GM21576 (cell line): ENCODE results near the gene AMPH.
"Not testable (repeated sequence)": the region's sequence is repeated elsewhere in the genome, so short reads cannot be mapped to it uniquely, and the experiment has no call there.

ENCODE experiments used
- ATAC-seq: cut with Tn5 transposase; IDR thresholded peaks from one replicate; pipeline ENCODE4 v1.9.1; 2021; ENCODE audit warnings: mild to moderate bottlenecking, moderate library complexity; ENCODE audit not compliant: unreplicated experiment

The AMPH gene

GRCh38 chr7:38629651-38630510, 1.3 kb downstream of the AMPH start:
- no peak for ATAC-seq

- no peak for ATAC-seq
Measured at GRCh38 chr7:38628630-38629385, 2.4 kb downstream of the AMPH start.

- ATAC-seq: no peak
Measured at GRCh38 chr7:38625866-38626265, 5.3 kb downstream of the AMPH start.

GRCh38 chr7:38615665-38616064, 15.5 kb downstream of the AMPH start:
- no peak for ATAC-seq

- no peak for ATAC-seq
Measured at GRCh38 chr7:38607466-38607865, 23.7 kb downstream of the AMPH start.

GRCh38 chr7:38600741-38601140, 30.4 kb downstream of the AMPH start:
- ATAC-seq: no peak

GRCh38 chr7:38594949-38595348, 36.2 kb downstream of the AMPH start:
- no peak for ATAC-seq

- ATAC-seq: no peak
Measured at GRCh38 chr7:38592737-38593288, 38.4 kb downstream of the AMPH start.

- no peak for ATAC-seq
Measured at GRCh38 chr7:38585572-38586354, 45.4 kb downstream of the AMPH start.

GRCh38 chr7:38584443-38585210, 46.5 kb downstream of the AMPH start:
- no peak for ATAC-seq

GRCh38 chr7:38580485-38580884, 50.7 kb downstream of the AMPH start:
- ATAC-seq: no peak

GRCh38 chr7:38574086-38574485, 57.1 kb downstream of the AMPH start:
- ATAC-seq: no peak

- ATAC-seq: not testable (repeated sequence)
Measured at GRCh38 chr7:38571620-38572019, 59.6 kb downstream of the AMPH start.

- no peak for ATAC-seq
Measured at GRCh38 chr7:38568497-38568896, 62.7 kb downstream of the AMPH start.

- ATAC-seq: no peak
Measured at GRCh38 chr7:38565289-38565688, 65.9 kb downstream of the AMPH start.

GRCh38 chr7:38563741-38564140, 67.4 kb downstream of the AMPH start:
- ATAC-seq: no peak

- no peak for ATAC-seq
Measured at GRCh38 chr7:38561166-38561565, 70.0 kb downstream of the AMPH start.

GRCh38 chr7:38558761-38559345, 72.3 kb downstream of the AMPH start:
- ATAC-seq: no peak

- ATAC-seq: no peak
Measured at GRCh38 chr7:38554586-38554985, 76.6 kb downstream of the AMPH start.

GRCh38 chr7:38550836-38551235, 80.3 kb downstream of the AMPH start:
- ATAC-seq: no peak
